IPS-20b (cell line): ENCODE data around the gene DIS3L2.

Experiments
- H3K27ac ChIP-seq: one replicate; pipeline ENCODE4 v1.5.1; 2013; ENCODE audit warnings: low read length
- H3K27me3 ChIP-seq: 2 replicates; pipeline ENCODE4 v1.6.1; 2013; ENCODE audit warnings: mild to moderate bottlenecking, low read length, inconsistent platforms; ENCODE audit not compliant: insufficient read depth
- H3K36me3 ChIP-seq: 2 replicates; pipeline ENCODE4 v1.6.1; 2013; ENCODE audit warnings: low read depth, mild to moderate bottlenecking, inconsistent platforms, low read length, moderate library complexity; ENCODE audit not compliant: insufficient read depth
- H3K4me1 ChIP-seq: 2 replicates; pipeline ENCODE4 v1.6.1; 2013; ENCODE audit warnings: mild to moderate bottlenecking, control low read depth, inconsistent platforms, low read length, moderate library complexity; ENCODE audit not compliant: insufficient read depth
- H3K4me3 ChIP-seq: 2 replicates; pipeline ENCODE4 v1.5.1; 2013; ENCODE audit warnings: mild to moderate bottlenecking, low read length, inconsistent platforms
- H3K9ac ChIP-seq: 2 replicates; pipeline ENCODE4 v1.6.1; 2013; ENCODE audit warnings: low read depth, mild to moderate bottlenecking, inconsistent platforms, low read length, moderate library complexity
- H3K9me3 ChIP-seq: 2 replicates; pipeline ENCODE4 v1.6.1; 2013; ENCODE audit warnings: mild to moderate bottlenecking, low read depth, low read length, inconsistent platforms; ENCODE audit not compliant: insufficient read depth

DIS3L2 gene

GRCh38 chr2:232042911-232043574 is 81.5 kb downstream of the DIS3L2 start:
- H3K9me3 ChIP-seq: no peaks in the 10 kb centered on the region
- no peak overlapping the region for H3K27ac ChIP-seq
- no peak overlapping the region for H3K9ac ChIP-seq
- no peak overlapping the region for H3K4me3 ChIP-seq
- no peaks in the 10 kb centered on the region for H3K27me3 ChIP-seq
- H3K4me1 ChIP-seq: peaks cover 9% of the 10 kb centered on the region
- H3K36me3 ChIP-seq: no peaks in the 10 kb centered on the region

DNA sequence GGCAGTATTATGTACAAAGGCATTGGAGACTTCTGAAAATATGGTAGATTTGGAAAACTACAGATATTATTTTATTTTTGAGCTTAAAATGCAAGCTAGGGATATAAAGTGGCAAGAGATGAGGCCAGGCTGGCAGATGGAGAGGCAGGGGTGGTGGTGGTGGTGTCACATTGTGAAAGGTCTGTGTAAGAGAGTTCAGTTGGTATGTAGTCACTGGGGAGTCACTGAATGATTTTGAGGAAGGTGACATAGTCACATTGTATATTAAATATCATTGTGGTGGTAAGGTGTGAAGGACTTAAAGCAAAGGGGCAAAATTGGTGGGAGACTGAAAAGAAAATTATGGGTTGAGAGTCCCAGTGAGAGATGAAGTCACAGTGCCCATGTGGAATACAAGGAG is 82.5 kb downstream of the DIS3L2 start:
- H3K27me3 ChIP-seq: no peaks in the 10 kb centered on the region
- H3K9ac ChIP-seq: no peak overlapping the region
- H3K9me3 ChIP-seq: no peaks in the 10 kb centered on the region
- H3K4me1 ChIP-seq: no peaks in the 10 kb centered on the region; the same call in 1 of the 2 replicates
- H3K27ac ChIP-seq: no peak overlapping the region
- H3K36me3 ChIP-seq: no peaks in the 10 kb centered on the region
- no peak overlapping the region for H3K4me3 ChIP-seq

DNA sequence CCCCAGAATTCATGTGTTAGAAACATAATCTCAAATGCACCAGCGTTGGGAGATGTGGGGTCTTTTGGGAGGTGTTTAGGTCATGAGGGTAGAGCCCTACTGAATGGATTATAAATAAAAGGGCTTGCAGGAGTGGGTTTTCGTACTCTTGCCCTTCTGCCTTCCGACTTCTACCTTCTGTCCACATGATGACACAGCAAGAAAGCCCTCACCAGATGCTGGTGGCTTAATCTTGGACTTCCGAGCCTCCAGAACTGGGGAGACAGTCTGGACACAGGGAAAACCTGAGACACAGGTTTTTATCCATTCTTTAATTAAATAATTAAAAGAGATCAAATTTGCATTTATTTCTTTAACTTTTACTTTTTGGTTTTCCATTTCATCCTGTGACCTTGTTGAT is 87.8 kb downstream of the DIS3L2 start:
- Histone ChIP-seq H3K27me3 (no peaks in the 10 kb centered on the region), H3K4me3 (no peak overlapping the region), H3K9me3 (no peaks in the 10 kb centered on the region), H3K27ac (no peak overlapping the region), H3K4me1 (peaks cover 8% of the 10 kb centered on the region; the same call in 1 of the 2 replicates), H3K36me3 (no peaks in the 10 kb centered on the region), H3K9ac (no peak overlapping the region)

GRCh38 chr2:232052591-232052990 is 91.1 kb downstream of the DIS3L2 start:
- H3K36me3 ChIP-seq: no peaks in the 10 kb centered on the region
- H3K27ac ChIP-seq: no peak overlapping the region
- no peaks in the 10 kb centered on the region for H3K9me3 ChIP-seq
- H3K27me3 ChIP-seq: no peaks in the 10 kb centered on the region
- no peak overlapping the region for H3K9ac ChIP-seq
- H3K4me3 ChIP-seq: no peak overlapping the region
- H3K4me1 ChIP-seq: peaks cover 11% of the 10 kb centered on the region; the same call in 1 of the 2 replicates

DNA sequence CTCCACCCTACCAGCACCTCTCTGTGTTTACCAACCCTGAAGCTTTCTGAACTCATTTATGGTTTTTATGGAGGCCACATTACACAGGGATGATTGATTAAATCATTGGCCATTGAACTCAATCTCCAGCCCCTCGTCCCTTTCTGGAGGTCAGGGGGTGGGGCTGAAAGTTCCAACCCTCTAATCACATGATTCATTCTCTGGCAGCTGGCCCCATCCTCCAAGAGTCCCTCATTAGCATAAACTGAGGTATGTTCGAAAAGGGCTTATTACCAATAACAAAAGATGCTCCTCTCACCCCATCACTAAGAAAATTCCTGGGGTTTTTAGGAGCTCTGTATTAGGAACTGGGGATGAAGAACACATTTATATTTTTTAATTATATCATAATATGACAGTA is 92.3 kb downstream of the DIS3L2 start:
- H3K27me3 ChIP-seq: no peaks in the 10 kb centered on the region
- H3K27ac ChIP-seq: no peak overlapping the region
- H3K4me3 ChIP-seq: no peak overlapping the region
- no peak overlapping the region for H3K9ac ChIP-seq
- H3K9me3 ChIP-seq: no peaks in the 10 kb centered on the region
- H3K36me3 ChIP-seq: no peaks in the 10 kb centered on the region
- H3K4me1 ChIP-seq: peaks cover 11% of the 10 kb centered on the region; the same call in 1 of the 2 replicates

DNA sequence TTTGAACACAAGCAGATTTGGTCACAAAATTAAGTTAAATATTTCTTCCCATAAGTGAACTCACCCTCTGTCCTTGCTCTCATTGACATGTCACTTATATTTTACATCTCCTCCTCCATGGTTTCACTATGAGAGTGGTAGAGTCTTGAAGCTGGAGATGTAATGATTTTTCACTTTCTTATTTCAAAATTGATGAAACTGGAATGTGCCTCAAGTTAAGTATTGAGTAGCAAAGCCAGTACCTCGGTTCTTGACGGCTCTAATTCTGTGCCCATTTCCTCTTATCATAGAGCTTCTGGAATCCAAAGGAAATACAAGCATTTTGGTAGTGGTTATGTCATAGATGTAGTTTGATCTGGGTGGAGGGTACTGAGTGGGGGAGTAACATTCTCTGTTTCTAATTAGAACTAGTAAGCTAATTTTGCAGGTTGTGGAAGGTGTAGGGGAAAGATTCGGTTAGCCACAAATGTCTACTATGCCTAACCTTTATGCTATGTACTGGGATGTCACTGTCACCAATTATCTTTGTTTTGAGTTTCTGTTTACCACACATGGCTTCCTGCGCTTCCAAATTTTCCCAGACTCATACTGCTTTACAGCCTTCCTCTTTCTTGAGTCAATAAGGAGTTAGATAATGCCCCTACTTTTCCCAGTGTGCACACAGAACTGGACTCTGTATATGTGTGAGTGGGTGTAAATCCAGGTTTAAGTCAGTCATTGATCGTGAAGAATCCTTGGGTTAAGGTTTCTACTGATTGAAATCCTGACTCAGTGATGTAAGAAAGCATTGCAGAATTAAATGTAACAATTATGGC is 96.8 kb downstream of the DIS3L2 start:
- no peaks in the 10 kb centered on the region for H3K9me3 ChIP-seq
- no peaks in the 10 kb centered on the region for H3K36me3 ChIP-seq
- H3K4me1 ChIP-seq: peaks cover 8% of the 10 kb centered on the region; the same call in 1 of the 2 replicates
- H3K27me3 ChIP-seq: no peaks in the 10 kb centered on the region
- no peak overlapping the region for H3K27ac ChIP-seq
- H3K9ac ChIP-seq: no peak overlapping the region
- no peak overlapping the region for H3K4me3 ChIP-seq

DNA sequence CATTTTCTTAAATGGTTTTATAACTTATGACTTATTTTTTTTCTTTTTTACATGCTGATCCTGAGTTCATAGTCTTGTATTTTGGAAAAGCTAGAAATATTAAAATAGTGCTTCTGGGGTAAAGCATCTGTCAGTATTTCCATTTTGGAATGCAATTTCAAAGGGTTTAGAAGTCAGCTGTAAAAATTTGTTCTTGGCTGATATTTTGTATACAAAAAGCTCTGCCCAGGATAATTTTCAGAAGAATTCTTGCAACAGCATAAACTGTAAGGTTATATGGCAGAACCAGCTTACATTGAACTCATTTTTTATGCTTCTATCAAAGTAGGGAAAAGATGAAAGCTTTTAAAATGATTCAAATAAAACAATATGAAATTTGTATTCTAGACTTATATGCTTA is 97.4 kb downstream of the DIS3L2 start:
- Histone ChIP-seq H3K4me3 (no peak overlapping the region), H3K27me3 (no peaks in the 10 kb centered on the region), H3K9me3 (no peaks in the 10 kb centered on the region), H3K27ac (no peak overlapping the region), H3K36me3 (no peaks in the 10 kb centered on the region), H3K9ac (no peak overlapping the region), H3K4me1 (0 out of 2 replicates have a peak, but pooled peaks cover 3% of the 10 kb centered on the region)

GRCh38 chr2:232061265-232061664 is 99.8 kb downstream of the DIS3L2 start:
- no peak overlapping the region for H3K27ac ChIP-seq
- H3K27me3 ChIP-seq: no peaks in the 10 kb centered on the region
- no peak overlapping the region for H3K4me3 ChIP-seq
- no peaks in the 10 kb centered on the region for H3K4me1 ChIP-seq
- no peaks in the 10 kb centered on the region for H3K36me3 ChIP-seq
- H3K9ac ChIP-seq: no peak overlapping the region
- no peaks in the 10 kb centered on the region for H3K9me3 ChIP-seq

DNA sequence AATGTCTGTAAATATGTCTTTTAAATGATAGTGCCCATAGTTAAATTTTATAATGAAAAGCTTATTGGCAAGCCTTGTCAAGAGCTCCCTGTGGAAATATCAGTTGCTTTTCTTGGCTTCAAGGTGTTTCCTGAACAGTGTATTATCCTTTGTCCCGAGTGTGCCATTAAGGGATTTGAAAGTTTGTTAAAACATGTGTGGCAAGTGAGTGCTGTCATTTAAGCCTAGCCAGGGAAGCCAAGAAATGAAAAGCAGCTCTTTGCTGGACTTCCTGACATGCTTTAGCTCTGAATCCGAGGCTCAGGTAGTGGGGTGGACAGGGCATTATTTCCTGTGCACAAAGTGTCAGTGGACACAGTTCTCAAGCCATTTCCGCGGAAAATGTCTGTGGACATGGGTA is 111.5 kb downstream of the DIS3L2 start:
- Histone ChIP-seq H3K36me3 (no peaks in the 10 kb centered on the region), H3K9me3 (no peaks in the 10 kb centered on the region), H3K4me1 (no peaks in the 10 kb centered on the region), H3K4me3 (no peak overlapping the region), H3K27me3 (no peaks in the 10 kb centered on the region), H3K9ac (no peak overlapping the region), H3K27ac (no peak overlapping the region)

GRCh38 chr2:232073699-232074098 is 112.2 kb downstream of the DIS3L2 start:
- H3K4me3 ChIP-seq: no peak overlapping the region
- H3K36me3 ChIP-seq: no peaks in the 10 kb centered on the region
- H3K27ac ChIP-seq: no peak overlapping the region
- no peaks in the 10 kb centered on the region for H3K27me3 ChIP-seq
- no peaks in the 10 kb centered on the region for H3K9me3 ChIP-seq
- no peak overlapping the region for H3K9ac ChIP-seq
- no peaks in the 10 kb centered on the region for H3K4me1 ChIP-seq

DNA sequence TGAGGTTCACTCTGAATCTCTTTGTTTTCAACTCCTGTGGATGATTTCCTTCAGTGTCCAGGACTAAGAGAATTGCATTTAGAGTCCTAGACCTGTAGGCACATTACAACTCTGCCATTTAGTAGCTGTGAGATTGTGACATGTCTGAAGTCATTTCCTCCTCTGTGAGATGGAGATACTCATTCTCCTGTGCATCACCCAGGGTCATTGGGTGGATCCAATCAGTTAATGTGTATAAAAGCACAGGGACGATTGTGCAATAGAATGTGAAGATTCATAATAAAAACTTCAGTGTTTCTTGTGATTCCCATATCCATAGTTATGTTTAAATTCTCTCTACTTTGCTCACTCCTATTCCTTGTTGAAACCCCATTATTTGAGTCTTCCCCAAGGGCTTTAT is 113.6 kb downstream of the DIS3L2 start:
- H3K9me3 ChIP-seq: no peaks in the 10 kb centered on the region
- H3K27me3 ChIP-seq: no peaks in the 10 kb centered on the region
- H3K4me3 ChIP-seq: no peak overlapping the region
- no peak overlapping the region for H3K9ac ChIP-seq
- H3K4me1 ChIP-seq: no peaks in the 10 kb centered on the region
- no peak overlapping the region for H3K27ac ChIP-seq
- H3K36me3 ChIP-seq: no peaks in the 10 kb centered on the region

DNA sequence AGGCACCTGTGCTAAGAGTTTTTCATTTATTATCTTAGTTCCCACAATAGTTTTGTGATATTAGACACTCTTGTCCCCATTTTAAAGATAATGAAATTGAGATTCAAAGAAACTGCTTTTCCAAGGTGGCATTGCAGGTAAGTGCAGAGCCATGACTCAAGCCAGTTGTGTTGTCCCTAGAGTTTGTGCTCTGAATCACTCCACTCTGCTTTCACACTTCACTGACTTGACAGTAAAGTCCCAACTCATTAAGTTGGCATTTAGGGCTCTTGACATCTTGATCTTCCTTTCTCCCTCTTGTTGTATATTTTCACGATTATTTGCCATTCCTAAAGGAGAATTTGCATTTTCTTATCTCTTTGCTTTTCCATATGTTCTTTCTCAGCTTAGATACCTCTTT is 114.3 kb downstream of the DIS3L2 start:
- H3K36me3 ChIP-seq: no peaks in the 10 kb centered on the region
- H3K9ac ChIP-seq: no peak overlapping the region
- no peaks in the 10 kb centered on the region for H3K9me3 ChIP-seq

More for the DNA sequence above, 114.3 kb downstream of the DIS3L2 start:
- Histone ChIP-seq H3K4me1 (no peaks in the 10 kb centered on the region), H3K27ac (no peak overlapping the region), H3K27me3 (no peaks in the 10 kb centered on the region), H3K4me3 (no peak overlapping the region)
